ENCODE measurements around the gene SFSWAP.
A peak's percentile ranks its signal among the peaks of the same experiment; 100 is the strongest.

DNA sequence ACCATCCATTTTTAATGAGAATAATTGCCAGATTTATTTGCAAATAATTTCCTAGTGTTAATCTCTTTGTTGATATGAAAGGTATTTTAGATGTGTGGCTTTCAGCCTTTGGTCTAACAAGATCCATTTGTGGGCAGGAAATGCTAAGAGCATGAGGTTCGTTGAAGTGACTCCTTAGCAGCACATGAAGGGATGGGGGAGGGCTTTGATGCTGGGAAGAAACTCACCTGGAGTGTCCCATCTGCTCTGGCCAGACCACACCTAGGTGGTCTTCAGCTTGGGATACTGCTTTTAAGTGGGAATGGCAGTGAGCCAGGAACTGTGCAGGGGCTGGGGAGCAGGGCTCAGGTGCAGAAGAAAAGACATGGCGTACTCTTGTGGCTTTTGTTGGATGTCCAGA is 13.6 kb downstream of the SFSWAP start:
- TF ChIP-seq RNF2 (IDR thresholded peaks at IDR 0.05; ENCODE audit: borderline replicate concordance, low read depth, low read length, missing control alignments, poor library complexity, severe bottlenecking) (no peak), JUND (IDR thresholded peaks at IDR 0.05; ENCODE audit: low read length) (no peak), POLR2A (IDR thresholded peaks at IDR 0.05; ENCODE audit: control extremely low read depth in 1 of 2, low read depth in 2 of 2, low read length in 2 of 2) (no peak), POLR2AphosphoS5 (IDR thresholded peaks at IDR 0.05; ENCODE audit: low read depth, low read length) (no peak), TEAD4 (IDR thresholded peaks at IDR 0.05; ENCODE audit: low read depth, low read length) (no peak), CBX8 (IDR thresholded peaks at IDR 0.05; ENCODE audit: borderline replicate concordance, low read depth, low read length) (no peak), EP300 (IDR thresholded peaks at IDR 0.05; ENCODE audit: borderline replicate concordance in 1 of 2, low read depth in 2 of 2, low read length in 2 of 2) (no peak)
- TF ChIP-seq, protein P1, sequence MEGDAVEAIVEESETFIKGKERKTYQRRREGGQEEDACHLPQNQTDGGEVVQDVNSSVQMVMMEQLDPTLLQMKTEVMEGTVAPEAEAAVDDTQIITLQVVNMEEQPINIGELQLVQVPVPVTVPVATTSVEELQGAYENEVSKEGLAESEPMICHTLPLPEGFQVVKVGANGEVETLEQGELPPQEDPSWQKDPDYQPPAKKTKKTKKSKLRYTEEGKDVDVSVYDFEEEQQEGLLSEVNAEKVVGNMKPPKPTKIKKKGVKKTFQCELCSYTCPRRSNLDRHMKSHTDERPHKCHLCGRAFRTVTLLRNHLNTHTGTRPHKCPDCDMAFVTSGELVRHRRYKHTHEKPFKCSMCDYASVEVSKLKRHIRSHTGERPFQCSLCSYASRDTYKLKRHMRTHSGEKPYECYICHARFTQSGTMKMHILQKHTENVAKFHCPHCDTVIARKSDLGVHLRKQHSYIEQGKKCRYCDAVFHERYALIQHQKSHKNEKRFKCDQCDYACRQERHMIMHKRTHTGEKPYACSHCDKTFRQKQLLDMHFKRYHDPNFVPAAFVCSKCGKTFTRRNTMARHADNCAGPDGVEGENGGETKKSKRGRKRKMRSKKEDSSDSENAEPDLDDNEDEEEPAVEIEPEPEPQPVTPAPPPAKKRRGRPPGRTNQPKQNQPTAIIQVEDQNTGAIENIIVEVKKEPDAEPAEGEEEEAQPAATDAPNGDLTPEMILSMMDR (IDR thresholded peaks at IDR 0.05; ENCODE audit: control extremely low read depth in 1 of 3, insufficient read depth in 1 of 3, low read depth in 1 of 3, low read length in 3 of 3), result no peak
- TF ChIP-seq, protein P2, sequence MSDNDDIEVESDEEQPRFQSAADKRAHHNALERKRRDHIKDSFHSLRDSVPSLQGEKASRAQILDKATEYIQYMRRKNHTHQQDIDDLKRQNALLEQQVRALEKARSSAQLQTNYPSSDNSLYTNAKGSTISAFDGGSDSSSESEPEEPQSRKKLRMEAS (IDR thresholded peaks at IDR 0.05), result peak; percentile 32; the same call in 1 of the 2 replicates
